NCI-H526 (cell line): ENCODE results near the gene EEPD1.
"Not testable (repeated sequence)": the region's sequence is repeated elsewhere in the genome, so short reads cannot be mapped to it uniquely, and the experiment has no call there.

Experiments
- DNase-seq, 2 experiments: peaks; one replicate each; lab custom pipeline; 2025; lab: John Stamatoyannopoulos, UW

EEPD1 gene

DNA sequence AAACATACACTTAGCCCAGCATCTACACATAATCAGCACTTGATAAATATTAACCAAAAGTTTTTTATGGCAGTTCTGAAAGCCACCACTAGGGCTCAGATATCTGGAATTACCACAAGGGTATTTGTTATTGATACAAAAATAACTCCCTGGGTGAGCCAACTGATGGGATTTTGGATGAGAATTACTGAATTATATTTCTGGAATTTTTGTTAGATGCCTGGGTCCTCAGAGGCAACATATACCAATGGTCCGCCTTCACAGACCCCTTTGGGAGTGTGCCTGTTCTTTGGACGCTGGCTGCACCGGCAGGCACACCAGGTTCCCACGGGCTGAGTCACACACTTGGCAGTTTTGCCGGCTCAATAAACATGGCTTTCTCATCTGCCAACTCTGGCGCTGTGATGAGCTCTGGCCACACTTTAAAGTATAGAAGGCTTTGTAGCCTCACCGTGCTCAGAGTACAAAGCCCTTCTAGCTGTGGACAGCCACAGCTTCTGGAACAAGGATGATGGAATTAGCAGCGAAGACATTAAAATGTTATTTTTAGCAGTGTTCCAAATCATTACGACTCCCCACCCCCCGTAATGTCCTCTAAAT, 24.5 kb upstream of the EEPD1 start:
- DNase-seq, result peak in 1 of 2 experiments; percentile 4

DNA sequence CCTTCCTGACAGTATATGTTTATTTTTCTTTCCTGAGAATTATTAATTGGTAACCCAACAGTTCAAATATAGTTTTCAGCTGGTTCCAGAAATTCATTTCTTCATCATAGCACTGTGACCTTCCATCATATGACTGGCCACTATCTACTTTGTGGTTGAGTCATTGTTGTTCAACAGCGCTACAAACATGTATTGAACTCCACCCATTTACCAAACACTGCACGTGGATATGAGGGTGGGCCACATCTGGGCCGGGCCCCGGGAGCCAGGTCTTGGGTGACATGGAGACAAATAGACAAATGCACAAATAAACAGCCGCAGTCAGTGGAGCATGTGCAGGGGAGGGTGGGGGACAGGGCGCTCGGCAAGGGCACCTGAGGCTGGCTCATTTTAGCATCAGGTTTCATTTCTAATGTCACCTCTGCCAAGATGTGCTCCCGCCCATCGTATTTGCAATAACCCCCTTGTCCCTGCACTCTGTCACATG, 24.0 kb upstream of the EEPD1 start:
- DNase-seq, result peak in 1 of 2 experiments; percentile 15

DNA sequence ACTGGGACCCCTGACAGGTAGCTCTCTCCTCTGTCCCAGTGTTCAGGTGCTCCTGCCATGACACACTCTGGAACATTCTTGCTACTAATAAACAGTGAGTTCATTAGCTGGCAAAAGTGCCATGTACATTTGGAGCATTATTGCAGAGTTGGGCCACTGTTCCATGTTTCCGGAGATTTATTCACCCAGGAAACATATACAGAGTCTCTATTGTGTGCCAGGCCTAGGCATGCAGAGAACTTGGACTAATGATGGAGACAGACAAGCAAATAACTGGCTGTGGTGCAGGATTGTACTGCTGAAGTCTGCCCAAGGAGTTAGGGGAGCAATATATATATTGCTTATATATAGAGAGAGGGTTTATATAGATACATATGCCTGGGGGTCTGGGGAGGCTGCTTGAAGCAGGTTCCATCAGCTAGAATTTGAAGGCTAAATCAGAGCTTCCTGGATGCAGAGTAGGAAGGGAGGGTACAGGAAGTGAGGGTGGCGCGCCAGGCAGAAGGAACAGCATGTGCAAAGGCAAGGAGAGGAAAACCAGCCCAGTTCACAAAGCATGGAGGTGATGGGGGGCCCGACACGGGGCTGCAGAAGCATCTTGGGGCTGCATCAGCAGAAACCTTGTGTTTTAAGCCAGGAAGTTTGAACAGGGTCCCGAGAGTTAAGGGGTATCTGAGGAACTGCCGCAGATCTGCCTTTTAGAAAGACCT, 22.7 kb upstream of the EEPD1 start:
- no peak for DNase-seq

DNA sequence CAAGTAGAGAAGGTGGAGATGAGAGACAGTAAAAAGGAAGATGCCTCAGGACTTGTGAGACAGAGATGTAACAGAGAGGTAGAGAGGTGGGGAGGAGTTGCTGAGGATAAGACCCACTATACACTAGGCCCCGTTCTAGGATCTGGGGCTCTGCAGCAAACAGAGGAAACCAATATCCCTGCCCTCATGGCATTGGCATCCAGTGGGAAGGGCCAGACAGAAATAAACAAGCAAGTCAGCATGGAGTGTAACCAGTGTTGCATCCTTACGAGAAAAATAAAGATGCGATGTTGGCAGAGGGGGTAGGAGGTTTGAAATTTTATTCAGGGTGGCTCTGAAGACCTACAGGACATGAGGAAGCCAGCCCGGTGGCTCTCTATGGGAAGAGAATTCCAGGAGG, 22.0 kb upstream of the EEPD1 start:
- DNase-seq, result no peak

DNA sequence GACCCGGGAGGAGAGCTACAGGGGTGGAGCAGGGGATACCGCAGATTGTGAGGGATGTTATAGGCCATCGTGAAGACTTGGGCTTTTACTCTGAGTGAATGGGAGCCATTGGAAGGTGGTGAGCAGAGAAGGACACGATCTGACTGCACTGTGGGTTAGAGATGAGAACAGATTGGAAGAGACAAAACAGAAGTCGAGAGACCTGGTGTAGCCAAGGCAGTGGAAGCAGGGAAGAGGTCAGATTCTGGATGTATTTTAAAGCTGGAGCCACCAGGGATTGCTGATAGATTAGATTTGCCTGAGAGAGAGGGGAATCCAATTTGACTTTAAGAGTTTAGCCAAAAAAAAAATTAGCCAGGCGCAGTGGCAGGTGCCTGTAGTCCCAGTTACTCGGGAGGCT, 21.6 kb upstream of the EEPD1 start:
- DNase-seq, result no peak

DNA sequence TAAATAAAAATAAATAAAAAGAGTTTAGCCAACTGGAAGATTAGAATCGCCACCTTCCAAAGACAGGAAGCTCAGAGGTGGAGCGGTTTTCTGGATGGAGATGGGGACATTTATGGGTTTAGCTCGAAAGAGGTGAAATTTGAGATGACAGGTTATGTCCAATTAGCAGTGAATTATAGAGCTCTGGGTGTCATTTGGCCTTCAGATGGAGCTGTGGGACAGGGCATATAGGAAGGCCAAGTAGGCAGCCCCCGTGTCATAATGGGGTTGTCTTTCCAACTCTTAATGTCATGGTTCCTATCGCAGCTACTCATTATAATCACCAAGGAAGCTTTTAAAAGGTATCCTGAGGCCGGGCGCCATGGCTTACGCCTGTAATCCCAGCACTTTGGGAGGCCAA, 21.0 kb upstream of the EEPD1 start:
- peak in 1 of 2 experiments; percentile 1 for DNase-seq

DNA sequence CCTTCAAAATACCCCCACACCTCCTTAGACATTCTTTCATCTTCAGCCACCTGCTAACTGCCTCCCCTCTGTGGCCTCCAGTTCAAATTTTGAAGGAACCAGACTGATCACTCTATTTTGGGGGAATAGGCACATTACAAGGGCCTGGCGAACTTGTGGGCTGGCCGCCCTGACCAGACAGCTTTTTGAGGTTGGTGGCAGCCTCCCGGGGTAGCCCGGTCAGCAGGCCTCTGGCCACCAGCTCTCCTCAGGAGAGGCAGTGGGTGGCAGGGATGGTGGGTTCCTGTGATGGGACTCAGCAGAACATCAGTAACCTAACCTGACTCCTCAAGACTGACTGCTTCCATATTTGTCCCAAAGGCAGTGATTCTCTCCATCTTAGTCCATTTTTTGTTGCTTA, 17.4 kb upstream of the EEPD1 start:
- DNase-seq, result no peak

DNA sequence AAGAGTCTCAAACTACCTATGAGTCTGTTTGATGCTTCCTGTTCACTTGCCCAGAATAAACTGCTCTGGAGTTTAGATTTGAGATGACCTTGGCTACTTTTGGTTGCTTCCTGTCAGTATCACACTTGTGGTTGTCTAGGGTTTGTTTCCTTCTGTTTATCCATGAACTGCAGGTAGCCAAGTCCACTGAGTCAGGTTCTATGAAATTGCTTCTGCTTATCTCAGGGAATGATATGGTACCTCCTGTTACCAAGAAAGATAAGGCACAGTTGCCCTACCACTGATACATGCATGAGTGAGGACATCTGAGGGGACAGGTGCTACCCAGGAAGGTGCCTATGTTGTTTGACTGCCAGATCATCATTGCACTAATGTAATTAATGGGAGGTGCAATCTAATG, 15.8 kb upstream of the EEPD1 start:
- DNase-seq, result no peak

DNA sequence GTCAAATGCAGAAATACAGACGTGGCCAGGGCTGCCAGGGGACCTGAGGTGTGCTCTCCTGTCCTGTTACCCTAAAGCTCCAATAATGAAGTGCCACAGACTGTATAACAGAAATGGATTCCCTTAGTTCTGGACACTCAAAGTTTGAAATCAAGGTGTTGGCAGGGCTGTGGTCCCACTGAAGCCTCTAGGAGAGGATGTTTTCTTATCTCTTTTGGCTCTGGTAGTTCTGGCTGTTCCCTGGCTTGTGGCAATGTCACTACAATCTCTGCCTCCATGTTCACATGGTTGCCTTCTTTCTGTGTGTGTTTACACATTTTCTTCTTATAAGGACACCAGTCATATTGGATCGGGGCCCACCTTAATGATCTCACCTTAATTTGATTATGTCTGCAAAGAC, 15.3 kb upstream of the EEPD1 start:
- DNase-seq, result no peak

DNA sequence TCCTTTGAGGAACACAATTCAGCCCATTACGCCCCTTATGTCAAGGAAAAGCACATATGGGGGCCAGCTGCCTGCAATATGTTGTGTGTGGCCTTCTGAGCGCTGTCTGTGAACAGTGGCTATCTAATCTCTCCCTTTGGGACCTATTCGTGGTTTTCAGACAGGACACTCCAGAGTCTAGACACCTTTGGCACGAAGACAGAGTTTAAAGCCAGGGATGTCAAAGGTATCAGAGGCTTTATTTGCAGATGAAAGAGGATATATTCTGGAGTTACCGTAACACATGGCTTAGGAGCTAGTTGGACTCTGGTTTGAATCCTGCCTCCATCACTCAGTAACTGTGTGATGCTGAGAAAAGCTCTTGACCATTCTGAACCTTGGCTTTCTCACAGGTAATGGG, 14.8 kb upstream of the EEPD1 start:
- no peak for DNase-seq

DNA sequence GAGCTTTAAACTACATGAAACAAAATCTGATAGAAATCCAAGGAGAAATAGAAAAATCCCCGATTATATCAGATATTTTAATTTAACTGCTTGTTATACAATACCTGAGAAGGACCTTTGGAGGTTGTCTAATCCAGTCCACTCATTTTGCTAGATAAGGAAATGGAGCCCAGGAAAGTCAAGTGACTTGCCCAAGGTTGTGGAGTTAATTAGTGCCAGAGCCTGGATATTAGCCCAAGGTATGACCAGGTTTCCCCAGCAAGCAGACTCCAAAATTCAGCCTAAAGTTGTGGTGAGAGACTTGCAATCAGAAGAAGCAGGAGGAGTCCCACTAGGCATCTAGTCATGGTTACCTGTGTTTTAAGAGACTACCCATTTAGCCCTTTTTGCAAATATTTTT, 11.7 kb upstream of the EEPD1 start:
- no peak for DNase-seq

DNA sequence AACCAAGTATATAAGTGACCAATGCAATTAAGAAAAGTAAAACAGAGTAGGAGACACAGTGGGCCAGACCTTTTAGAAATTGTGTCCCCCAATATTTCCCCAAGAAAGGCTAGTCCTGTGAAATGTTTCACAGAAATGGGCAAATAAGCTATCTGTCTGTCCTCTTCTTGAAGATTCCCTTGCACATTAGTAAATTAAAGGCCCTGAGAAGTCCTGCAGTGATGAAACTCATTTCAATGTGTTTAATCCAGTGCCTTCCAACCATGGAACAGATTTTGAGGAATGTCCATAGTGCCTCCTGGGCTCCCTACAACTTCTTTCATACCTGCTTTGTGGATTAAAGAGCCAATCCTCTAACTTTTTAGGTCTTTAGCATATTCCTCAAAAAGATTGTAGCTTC, 11.2 kb upstream of the EEPD1 start:
- DNase-seq, result no peak

DNA sequence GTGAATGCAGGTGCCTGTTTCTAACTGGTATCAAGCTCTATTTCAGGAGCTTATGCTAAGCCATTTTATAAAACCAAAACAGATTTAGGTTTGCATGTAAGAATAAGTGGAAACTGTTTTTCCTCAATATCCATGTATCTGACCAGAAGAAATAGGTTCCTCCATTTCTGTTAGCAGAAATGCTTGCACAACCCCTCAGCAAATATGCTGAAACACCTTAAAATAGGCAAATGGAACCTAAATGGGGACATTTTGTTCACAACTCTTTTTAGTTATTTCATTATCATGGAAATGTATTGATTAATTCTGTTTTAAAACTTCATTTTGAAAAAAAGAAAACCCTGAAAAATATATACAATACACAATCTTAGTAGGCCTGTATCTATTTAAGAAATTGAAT, 8.9 kb upstream of the EEPD1 start:
- no peak for DNase-seq

DNA sequence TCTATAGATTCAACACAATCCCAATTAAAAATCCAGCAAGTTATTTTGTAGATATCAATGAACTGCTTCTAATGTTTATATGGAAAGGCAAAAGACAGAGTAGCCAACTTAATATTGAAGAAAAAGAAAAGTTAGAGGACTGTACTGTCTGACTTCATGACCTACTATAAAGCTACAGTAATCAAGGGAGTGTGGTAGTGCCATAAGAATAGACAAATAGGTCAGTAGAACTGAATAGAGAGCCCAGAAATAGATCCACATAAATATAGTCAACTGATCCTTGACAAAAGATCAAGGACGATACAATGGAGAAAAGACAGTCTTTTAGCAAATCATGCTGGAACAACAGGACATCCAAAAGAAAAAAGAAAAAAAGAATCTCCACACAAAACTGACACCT, 7.4 kb upstream of the EEPD1 start:
- DNase-seq, result no peak

DNA sequence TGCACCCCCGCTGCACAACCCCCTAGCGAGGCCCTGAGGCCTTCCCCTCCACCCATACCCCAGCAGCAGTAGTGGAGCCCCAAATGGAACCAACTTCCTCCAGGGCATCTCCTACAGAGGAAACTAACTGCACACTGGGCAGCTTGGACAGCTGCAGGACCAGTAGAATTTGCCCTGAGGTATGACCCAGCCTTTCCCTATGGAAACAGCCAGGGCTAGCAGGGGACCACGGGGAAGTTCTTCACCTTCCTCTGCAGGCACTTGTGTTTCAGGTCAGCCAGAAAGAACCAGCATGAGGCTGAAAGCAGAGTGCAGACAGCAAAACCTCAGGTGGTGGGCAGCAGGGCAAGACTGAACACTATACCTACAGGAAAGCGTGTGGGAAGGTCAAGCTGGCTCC, 5.7 kb upstream of the EEPD1 start:
- DNase-seq, result no peak

DNA sequence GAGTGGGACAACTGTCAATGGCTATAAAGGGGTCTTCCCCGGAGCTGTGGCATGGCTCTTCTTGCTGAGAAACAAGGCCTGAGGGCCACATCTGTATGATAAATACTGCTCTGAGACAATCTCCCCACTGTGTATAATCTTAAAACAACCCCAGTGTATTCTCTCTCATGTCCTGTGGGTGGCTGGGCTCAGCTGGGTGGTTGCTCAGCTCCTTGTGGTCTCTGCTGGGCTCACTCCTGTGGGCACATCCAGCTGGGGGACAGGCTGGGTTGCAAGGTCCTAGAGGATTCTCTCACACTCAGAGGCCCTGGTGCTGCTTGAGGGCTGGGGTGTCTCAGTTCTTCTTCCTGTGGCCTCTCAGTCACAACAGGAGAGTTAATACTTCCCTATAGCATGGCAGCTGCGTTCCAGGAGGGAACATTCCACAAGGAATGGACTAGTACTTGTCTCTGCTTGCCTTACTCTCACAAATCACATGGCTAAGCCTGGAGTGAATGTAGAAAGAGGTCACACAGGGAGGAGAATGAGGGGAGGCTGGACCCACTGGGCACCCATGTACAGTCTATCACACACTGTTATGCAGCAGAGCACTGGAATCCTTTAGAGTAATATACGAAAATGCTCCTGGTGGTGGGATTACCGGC, 4.5 kb upstream of the EEPD1 start:
- DNase-seq, result no peak

DNA sequence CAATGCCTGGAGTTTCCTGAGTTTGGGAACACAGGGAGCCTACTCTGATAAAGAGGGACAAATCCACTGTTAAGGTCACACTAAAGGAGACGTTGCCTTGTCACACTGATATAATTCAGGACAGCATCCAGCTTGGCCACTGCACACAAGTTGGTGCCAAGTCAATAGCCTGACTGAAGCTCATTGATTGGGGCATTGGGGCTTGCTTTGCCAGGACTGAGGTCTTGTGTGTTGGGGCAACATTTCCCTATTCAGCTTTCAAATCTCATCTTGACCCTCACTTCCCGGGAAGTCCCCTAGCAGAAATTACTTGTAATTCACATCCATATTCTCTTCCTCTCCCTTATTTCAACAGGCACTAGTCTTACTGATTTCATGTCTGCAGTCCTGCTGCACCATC, 3.8 kb upstream of the EEPD1 start:
- DNase-seq, result not testable (repeated sequence)

DNA sequence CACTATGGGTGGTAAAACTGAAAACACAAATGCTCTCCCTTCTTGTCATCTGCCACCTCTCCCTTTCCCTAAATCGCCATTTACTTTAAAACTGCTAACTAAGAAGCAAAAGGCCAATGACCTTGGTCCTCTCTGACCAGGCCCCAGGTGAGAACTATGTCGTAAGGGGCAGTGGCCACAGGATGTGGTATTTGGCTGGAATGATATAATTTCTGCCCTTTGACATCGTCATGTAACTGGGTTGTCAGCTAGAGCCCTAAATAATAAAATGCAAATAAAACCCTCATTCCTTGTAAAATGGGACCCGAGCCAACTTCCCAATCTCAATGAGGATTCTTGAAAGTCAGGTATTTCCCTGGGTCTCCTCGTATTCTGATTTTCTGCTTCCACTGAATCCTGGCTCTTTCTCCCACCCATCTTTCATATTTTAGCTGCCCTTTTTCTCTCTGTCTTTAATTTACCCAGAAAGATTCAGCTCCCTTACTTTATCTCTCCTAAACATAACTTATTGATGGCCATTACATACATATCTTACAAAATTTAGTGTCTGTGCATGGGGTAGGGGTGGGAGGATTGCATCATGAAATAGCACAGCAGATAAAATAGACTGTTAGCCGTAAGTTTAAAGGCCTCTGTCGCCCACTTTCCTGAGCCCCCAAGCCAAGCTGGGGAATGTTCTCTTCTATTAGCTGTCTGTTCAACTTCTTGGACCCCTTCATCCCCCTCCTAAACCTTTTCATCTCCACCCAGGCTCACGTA, 3.2 kb upstream of the EEPD1 start:
- DNase-seq, result no peak

DNA sequence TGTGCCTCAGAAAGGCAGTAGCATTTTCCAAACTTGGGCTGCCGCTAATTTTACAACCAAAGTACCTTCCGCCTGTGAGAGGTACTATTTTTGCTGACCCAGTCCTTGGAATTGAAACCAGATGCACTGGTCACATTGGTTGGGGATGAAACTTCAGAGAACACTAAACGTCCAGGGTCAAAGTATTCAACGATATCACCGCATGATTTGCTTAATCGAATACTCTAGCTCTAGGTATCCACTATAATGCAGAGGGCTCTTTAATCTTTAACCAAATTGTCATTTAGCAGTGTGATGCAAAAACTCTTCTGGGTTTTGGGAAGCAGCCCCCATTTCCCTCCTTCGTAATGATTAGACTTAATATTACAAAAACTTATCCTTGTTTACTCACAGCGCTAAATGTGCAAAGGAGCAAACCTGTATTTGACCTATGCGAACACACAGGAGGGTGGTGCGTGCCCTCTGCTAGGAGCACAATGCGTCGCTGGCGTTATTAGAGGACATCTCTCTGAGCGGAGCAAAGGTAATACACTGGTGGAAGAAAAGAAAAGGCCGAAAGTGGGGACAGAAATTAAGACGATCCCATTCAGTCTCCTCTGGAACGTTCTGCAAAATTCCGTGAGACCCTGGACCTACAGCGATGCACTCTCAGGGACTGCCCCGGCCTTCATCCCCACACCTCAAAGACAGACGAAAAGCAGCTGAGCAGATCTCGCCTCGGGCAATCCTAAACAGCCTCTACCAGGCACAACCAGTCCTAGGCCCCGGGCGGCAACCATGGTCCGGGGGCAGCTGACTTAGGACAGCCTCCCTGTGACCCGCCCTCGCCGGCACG, 916 bp upstream of the EEPD1 start:
- peak; percentile 66 to 83 for DNase-seq

DNA sequence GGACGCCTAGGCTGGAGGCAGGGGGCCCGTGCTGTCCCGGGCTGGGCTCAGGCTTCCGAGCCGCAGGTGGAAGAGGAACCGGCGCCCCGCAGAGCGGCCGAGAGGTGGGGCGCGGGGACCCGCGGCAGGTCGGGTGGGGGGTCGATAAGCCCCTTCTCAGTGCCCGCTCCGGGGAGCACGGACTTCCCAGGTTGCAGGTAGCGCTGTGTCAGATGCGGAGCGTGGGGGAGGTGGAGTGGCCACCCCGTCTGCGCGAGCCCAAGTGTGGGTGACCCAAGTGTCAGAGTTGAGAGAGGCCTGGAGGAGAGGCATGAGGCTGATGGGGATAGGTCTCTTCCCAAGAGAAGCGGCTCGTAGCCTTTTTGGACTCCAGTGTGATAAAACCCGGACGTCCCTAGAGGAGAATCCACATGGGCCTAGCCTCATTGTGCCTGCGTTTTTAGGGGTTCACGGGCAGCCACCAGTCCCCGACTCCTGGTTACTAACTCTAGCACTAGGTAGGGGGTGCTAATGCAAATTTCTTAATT, 580 bp downstream of the EEPD1 start:
- DNase-seq, result peak in 1 of 2 experiments; percentile 76
